Activated CD8-positive, alpha-beta T cell treated with anti-CD3 and anti-CD28 coated beads for 36 hours (primary cell): Measurements from ENCODE around the gene HIRIP3. TPM values are rescaled to one million over a fixed set of nuclear protein-coding genes. Genes with fewer than 3 reads are reported as not detected.
"Not testable (repeated sequence)": the region's sequence is repeated elsewhere in the genome, so short reads cannot be mapped to it uniquely, and the experiment has no call there.

ENCODE experiments used
- ATAC-seq: fragments of 200-7000 bp; cut with Tn5 transposase; one replicate; pipeline ENCODE4 v1.10.0; 2021; ENCODE audit warnings: mild to moderate bottlenecking, moderate library complexity
- CTCF ChIA-PET: fragments of 350-600 bp; sonication (Branson Sonifier 250); formaldehyde crosslinking; loops from one replicate; lab custom pipeline; 2021; ENCODE audit warnings: antibody characterized with exemption; lab: Charles Lee
- POLR2A ChIA-PET: fragments of 350-600 bp; sonication (Branson Sonifier 250); formaldehyde crosslinking; loops from one replicate; lab custom pipeline; 2021; ENCODE audit warnings: antibody characterized with exemption; lab: Charles Lee
- DNase-seq: peaks from one replicate; pipeline ENCODE4 v3.0.0-alpha.2; 2020
- H3K27ac Mint-ChIP-seq: one replicate; pipeline ENCODE4 v1.8.0; 2021; ENCODE audit warnings: mild to moderate bottlenecking, mixed read lengths
- H3K27me3 Mint-ChIP-seq: one replicate; pipeline ENCODE4 v1.8.0; 2021; ENCODE audit warnings: mixed read lengths
- H3K36me3 Mint-ChIP-seq: one replicate; pipeline ENCODE4 v1.8.0; 2021; ENCODE audit warnings: low read depth, mixed read lengths
- H3K4me1 Mint-ChIP-seq: one replicate; pipeline ENCODE4 v1.8.0; 2021; ENCODE audit warnings: low read depth, mixed read lengths
- H3K4me3 Mint-ChIP-seq: one replicate; pipeline ENCODE4 v1.8.0; 2021; ENCODE audit warnings: mild to moderate bottlenecking, moderate library complexity, mixed read lengths
- H3K9me3 Mint-ChIP-seq: one replicate; pipeline ENCODE4 v1.8.0; 2021; ENCODE audit warnings: mixed read lengths
- intact Hi-C: fragments of 100-400 bp; cut with micrococcal nuclease; formaldehyde crosslinking; loops from one replicate; pipeline ENCODE4 v1.10.0; 2022
- total RNA-seq, 2 experiments: library from RNA; stranded (reverse); gene quantifications; one replicate each; pipeline ENCODE4 v1.2.3, GENCODE V29; 2021
- TF ChIP-seq, protein P1 (sequence below): fragments of 200-600 bp; IDR thresholded peaks from one replicate; pipeline ENCODE4 v1.8.0; 2022; ENCODE audit warnings: antibody characterized with exemption, mild to moderate bottlenecking

Gene HIRIP3, protein sequence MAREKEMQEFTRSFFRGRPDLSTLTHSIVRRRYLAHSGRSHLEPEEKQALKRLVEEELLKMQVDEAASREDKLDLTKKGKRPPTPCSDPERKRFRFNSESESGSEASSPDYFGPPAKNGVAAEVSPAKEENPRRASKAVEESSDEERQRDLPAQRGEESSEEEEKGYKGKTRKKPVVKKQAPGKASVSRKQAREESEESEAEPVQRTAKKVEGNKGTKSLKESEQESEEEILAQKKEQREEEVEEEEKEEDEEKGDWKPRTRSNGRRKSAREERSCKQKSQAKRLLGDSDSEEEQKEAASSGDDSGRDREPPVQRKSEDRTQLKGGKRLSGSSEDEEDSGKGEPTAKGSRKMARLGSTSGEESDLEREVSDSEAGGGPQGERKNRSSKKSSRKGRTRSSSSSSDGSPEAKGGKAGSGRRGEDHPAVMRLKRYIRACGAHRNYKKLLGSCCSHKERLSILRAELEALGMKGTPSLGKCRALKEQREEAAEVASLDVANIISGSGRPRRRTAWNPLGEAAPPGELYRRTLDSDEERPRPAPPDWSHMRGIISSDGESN
- 10 to 100 TPM; 35.2 to 36.4 TPM for total RNA-seq

DNA sequence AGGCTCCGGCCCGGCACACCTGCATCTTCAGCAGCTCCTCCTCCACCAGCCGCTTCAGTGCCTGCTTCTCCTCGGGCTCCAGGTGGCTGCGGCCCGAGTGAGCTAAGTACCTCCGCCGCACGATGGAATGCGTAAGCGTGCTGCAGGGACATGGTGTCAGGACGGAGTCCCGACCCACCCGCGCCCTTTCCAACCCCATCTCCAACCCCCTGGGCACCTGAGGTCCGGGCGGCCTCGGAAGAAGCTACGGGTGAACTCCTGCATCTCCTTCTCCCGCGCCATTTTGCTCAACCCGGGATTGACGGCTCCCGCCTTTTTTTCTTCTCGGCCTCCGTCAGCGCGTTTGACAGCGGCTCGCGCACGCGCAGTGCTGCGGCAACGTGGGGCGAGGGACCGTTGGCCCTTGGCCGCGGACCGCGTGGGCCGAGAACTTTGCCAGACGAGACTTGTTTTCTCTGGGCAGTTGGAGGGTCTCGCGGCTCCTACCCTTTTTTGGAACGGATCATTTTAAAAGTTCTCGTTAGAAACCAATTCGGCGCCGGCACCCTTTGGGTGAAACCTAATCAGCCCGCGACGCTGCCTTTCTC lies at the start of gene HIRIP3:
HIRIP3 (minus strand) TSS at position 294 of the 587 bp plus-strand sequence; CDS start at position 282, 12 bp downstream.
- Mint-ChIP-seq H3K4me3 (peak within 1 kb of the TSS; percentile 96), H3K36me3 (peaks cover 30% of the 10 kb centered on the region), H3K27ac (peak within 1 kb of the TSS; percentile 99), H3K27me3 (no peaks in the 10 kb centered on the region), H3K9me3 (no peaks in the 10 kb centered on the region), H3K4me1 (peaks cover 29% of the 10 kb centered on the region)
- intact Hi-C loops = no loop called here
- CTCF ChIA-PET = interaction anchor here (0.9 to 3.2 kb wide), 6 partner anchors 10 to 304 kb away, joined by 3 to 14 read pairs (median 6); partner anchors contain the start of gene PAGR1
- DNase-seq (peak; percentile 90), ATAC-seq (peak; percentile 63)
- TF ChIP-seq, protein P1, sequence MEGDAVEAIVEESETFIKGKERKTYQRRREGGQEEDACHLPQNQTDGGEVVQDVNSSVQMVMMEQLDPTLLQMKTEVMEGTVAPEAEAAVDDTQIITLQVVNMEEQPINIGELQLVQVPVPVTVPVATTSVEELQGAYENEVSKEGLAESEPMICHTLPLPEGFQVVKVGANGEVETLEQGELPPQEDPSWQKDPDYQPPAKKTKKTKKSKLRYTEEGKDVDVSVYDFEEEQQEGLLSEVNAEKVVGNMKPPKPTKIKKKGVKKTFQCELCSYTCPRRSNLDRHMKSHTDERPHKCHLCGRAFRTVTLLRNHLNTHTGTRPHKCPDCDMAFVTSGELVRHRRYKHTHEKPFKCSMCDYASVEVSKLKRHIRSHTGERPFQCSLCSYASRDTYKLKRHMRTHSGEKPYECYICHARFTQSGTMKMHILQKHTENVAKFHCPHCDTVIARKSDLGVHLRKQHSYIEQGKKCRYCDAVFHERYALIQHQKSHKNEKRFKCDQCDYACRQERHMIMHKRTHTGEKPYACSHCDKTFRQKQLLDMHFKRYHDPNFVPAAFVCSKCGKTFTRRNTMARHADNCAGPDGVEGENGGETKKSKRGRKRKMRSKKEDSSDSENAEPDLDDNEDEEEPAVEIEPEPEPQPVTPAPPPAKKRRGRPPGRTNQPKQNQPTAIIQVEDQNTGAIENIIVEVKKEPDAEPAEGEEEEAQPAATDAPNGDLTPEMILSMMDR = no peak
- POLR2A ChIA-PET = interaction anchor here (0.6 to 7.7 kb wide), 17 partner anchors 9 to 188 kb away, joined by 3 to 74 read pairs (median 6); partner anchors contain the start of genes ALDOA, ASPHD1, DOC2A and KCTD13

DNA sequence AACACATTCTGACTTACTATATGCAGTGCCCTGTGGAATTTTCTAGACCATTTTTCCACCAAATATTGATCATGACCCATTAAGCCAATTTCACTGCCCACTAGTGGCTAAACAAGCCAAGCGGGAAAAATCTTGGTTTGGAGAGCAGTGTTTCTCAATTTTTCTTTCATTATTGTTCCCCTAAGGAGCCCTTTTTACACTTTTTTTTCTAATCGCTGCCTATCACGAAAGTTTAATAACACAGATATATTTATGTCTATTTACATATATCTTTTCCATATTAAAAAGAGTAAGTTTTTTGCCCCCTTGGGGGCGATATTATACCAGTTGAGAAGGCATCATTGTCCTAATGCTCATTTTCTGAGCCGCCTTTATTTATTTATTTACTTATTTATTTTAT lies 46.4 kb upstream of the HIRIP3 start:
- TF ChIP-seq, protein P1 = peak; percentile 54
- H3K4me1 Mint-ChIP-seq = no peaks in the 10 kb centered on the region
- no peaks in the 10 kb centered on the region for H3K9me3 Mint-ChIP-seq
- H3K27ac Mint-ChIP-seq = no peak overlapping the region
- H3K27me3 Mint-ChIP-seq = peaks cover 1% of the 10 kb centered on the region
- ChIA-PET POLR2A (no interaction called here), CTCF (interaction anchor here (1.1 to 2.5 kb wide), 6 partner anchors 10 to 203 kb away, joined by 3 to 13 read pairs (median 4); partner anchors contain the start of genes TBX6 and TLCD3B)
- DNase-seq = no peak
- no peak overlapping the region for H3K4me3 Mint-ChIP-seq
- intact Hi-C loops = no loop called here
- H3K36me3 Mint-ChIP-seq = no peaks in the 10 kb centered on the region
- no peak for ATAC-seq

DNA sequence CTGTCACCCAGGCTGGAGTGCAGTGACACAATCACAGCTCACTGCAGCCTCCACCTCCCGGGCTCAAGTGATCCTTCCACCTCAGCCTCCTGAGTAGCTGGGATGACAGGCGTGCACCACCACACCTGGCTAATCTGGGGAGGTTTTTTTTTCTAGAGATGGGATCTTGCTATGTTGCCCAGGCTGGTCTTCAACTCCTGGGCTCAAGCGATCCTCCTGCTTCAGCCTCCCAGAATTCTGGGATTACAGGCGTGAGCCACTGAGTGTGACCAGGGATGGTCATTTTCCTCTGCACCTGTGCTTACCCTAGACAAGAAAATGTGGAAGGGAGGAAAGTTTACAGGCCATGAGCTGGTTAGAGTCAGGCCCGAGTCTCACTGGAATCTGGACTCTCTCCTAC lies 45.3 kb upstream of the HIRIP3 start:
- H3K27me3 Mint-ChIP-seq, H3K4me1 Mint-ChIP-seq, H3K9me3 Mint-ChIP-seq, H3K27ac Mint-ChIP-seq, POLR2A ChIA-PET, DNase-seq, H3K4me3 Mint-ChIP-seq, intact Hi-C loops, H3K36me3 Mint-ChIP-seq, ATAC-seq: not testable (repeated sequence)
- CTCF ChIA-PET = interaction anchor here (1.2 to 2.4 kb wide), 3 partner anchors 9 to 23 kb away, joined by 3 to 13 read pairs (median 4); partner anchors contain the start of gene TLCD3B

DNA sequence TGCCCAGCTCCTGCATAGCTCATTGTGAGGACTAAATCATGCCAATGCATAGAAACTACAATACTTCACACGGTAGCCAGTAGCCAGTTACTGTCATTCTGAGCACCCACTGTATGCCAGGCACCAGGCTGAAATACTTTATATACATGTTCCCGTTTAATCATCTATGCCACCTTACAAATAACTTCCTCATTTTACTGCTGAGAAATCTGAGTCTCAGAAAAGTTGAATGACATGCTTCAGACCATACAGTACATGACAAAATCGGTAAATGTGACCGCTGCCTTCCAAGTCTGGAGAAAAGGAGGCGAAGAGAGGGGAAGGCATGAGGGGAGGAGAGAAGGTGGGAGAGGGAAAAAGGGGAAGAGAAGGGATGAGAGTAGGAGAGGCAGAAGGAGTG lies 44.8 kb upstream of the HIRIP3 start:
- Mint-ChIP-seq H3K9me3 (no peaks in the 10 kb centered on the region), H3K27ac (no peak overlapping the region), H3K4me3 (no peak overlapping the region), H3K36me3 (no peaks in the 10 kb centered on the region), H3K4me1 (no peaks in the 10 kb centered on the region), H3K27me3 (peaks cover 4% of the 10 kb centered on the region)
- TF ChIP-seq, protein P1 = no peak
- ChIA-PET POLR2A (no interaction called here), CTCF (interaction anchor here (0.6 to 2.4 kb wide), 5 partner anchors 8 to 340 kb away, joined by 3 to 13 read pairs (median 4); partner anchors contain the start of gene TLCD3B)
- intact Hi-C loops = no loop called here
- ATAC-seq (no peak), DNase-seq (no peak)

DNA sequence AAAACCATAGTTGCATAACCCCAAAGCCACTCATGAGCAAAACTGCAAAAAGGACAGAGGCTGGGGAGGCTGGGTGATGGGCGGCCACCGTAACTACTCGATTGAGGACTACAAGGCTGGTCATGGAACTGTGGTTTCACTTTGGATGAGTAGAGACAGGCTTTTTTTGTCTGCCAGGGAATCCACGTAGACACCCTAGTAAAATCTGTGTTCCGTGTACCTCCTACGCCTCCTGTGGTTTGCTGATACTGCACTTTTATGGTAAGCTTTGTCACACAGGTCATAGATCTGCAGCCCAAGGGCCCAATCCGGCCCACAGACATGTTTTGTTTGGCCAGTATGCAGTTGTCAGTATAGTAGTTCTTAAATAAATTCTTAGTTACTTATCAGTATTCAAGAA lies 37.9 kb upstream of the HIRIP3 start:
- CTCF ChIA-PET = interaction anchor here (0.9 to 3.7 kb wide), 16 partner anchors 7 to 341 kb away, joined by 3 to 36 read pairs (median 11); partner anchors contain the start of gene CDIPT

More for the DNA sequence above, 37.9 kb upstream of the HIRIP3 start:
- Mint-ChIP-seq H3K27me3 (peaks cover 36% of the 10 kb centered on the region), H3K27ac (no peak overlapping the region), H3K36me3 (no peaks in the 10 kb centered on the region), H3K4me3 (no peak overlapping the region), H3K4me1 (peaks cover 2% of the 10 kb centered on the region), H3K9me3 (no peaks in the 10 kb centered on the region)
- DNase-seq (no peak), ATAC-seq (no peak)
- intact Hi-C loops = no loop called here
- POLR2A ChIA-PET = interaction anchor here (0.8 to 1.2 kb wide), 3 partner anchors 14 to 219 kb away, joined by 3 to 6 read pairs (median 4); no protein-coding TSS in a partner anchor
- TF ChIP-seq, protein P1 = no peak
